A549 (cell line): ENCODE measurements around the gene SPCS3. TPM values are rescaled to one million over a fixed set of nuclear protein-coding genes. Genes with fewer than 3 reads are reported as not detected.
"Not testable (repeated sequence)": the region's sequence is repeated elsewhere in the genome, so short reads cannot be mapped to it uniquely, and the experiment has no call there.

Experiments
- ATAC-seq, 2 experiments: fragments of 200-7000 bp in 1 of 2; fragments of >200 bp in 1 of 2; cut with Nextera tagmentation in 1 of 2; cut with Tn5 transposase in 1 of 2; 3 replicates each; pipeline versions ENCODE4 v1.8.0 to v1.9.1; 2018 to 2020; ENCODE audit warnings: mild to moderate bottlenecking in 1 of 2, moderate library complexity in 1 of 2
- CTCF ChIA-PET: fragments of 300-600 bp; sonication (Branson Sonifier 250); formaldehyde crosslinking; extraction: SDS; loops from one replicate; lab custom pipeline; 2021; ENCODE audit warnings: antibody characterized with exemption, inconsistent platforms; lab: Yijun Ruan, JAX
- POLR2A ChIA-PET: fragments of 350-600 bp; formaldehyde crosslinking; extraction: SDS; loops from one replicate; lab custom pipeline; 2021; ENCODE audit warnings: antibody characterized with exemption, inconsistent platforms; lab: Yijun Ruan, JAX
- DNase-seq, 2 experiments: peaks; one replicate each; pipeline versions ENCODE4 v3.0.0 to v3.0.0-alpha.2; 2011 to 2016; ENCODE audit warnings: low read depth in 1 of 2, low spot score in 1 of 2
- FAIRE-seq: peaks from 2 replicates; lab custom pipeline; 2011; peaks lifted over from hg19 to GRCh38; lab: Jason Lieb, UNC
- H3K27ac ChIP-seq, 2 experiments: fragments of >200 bp; sonication (Bioruptor Twin); formaldehyde crosslinking; 3 replicates each; pipeline ENCODE4 v1.5.1; 2016 to 2017
- H3K4me1 ChIP-seq: fragments of >200 bp; sonication (Bioruptor Twin); formaldehyde crosslinking; 3 replicates; pipeline ENCODE4 v1.6.1; 2016
- H3K4me2 ChIP-seq: fragments of >200 bp; sonication (Bioruptor Twin); formaldehyde crosslinking; 3 replicates; pipeline ENCODE4 v1.6.1; 2016
- H3K4me3 ChIP-seq: fragments of >200 bp; sonication (Bioruptor Twin); formaldehyde crosslinking; 3 replicates; pipeline ENCODE4 v1.5.1; 2016
- H3K9me3 ChIP-seq: fragments of >200 bp; sonication (Bioruptor Twin); formaldehyde crosslinking; 3 replicates; pipeline ENCODE4 v1.6.1; 2016
- CBX2 ChIP-seq: fragments of 200-600 bp; sonication (generic); IDR thresholded peaks from 2 replicates; pipeline ENCODE4 v1.6.1; 2016; ENCODE audit warnings: low read depth, mild to moderate bottlenecking, borderline replicate concordance
- CBX8 ChIP-seq: fragments of 200-600 bp; sonication (generic); IDR thresholded peaks from 2 replicates; pipeline ENCODE4 v1.6.1; 2016
- FOSB ChIP-seq: fragments of 250-450 bp; sonication (Bioruptor Pico); IDR thresholded peaks from 2 replicates; pipeline ENCODE4 v1.5.0; 2020; ENCODE audit warnings: mild to moderate bottlenecking, moderate library complexity
- FOXS1 ChIP-seq: fragments of 250-450 bp; sonication (Bioruptor Pico); IDR thresholded peaks from 2 replicates; pipeline ENCODE4 v1.5.0; 2020; ENCODE audit warnings: mild to moderate bottlenecking, moderate library complexity
- HDAC2 ChIP-seq: fragments of 200-600 bp; sonication (generic); IDR thresholded peaks from 2 replicates; pipeline ENCODE4 v1.6.1; 2016
- HOXA7 ChIP-seq: fragments of 250-450 bp; sonication (Bioruptor Pico); IDR thresholded peaks from 2 replicates; pipeline ENCODE4 v1.5.0; 2020; ENCODE audit warnings: mild to moderate bottlenecking, moderate library complexity
- JUN ChIP-seq, 2 experiments: fragments of >200 bp; sonication (Bioruptor Twin); formaldehyde crosslinking; IDR thresholded peaks; 2 replicates in 1 of 2; 3 replicates in 1 of 2; pipeline ENCODE4 v1.6.1; 2016 to 2017
- MAFK ChIP-seq: fragments of 450-650 bp; IDR thresholded peaks from 2 replicates; pipeline ENCODE4 v1.6.1; 2014; ENCODE audit not compliant: partially characterized antibody
- NFE2L2 ChIP-seq: fragments of 150-350 bp; conservative IDR thresholded peaks from 2 replicates; pipeline ENCODE4 v1.6.1; 2014; ENCODE audit warnings: low read length
- NPAS2 ChIP-seq: fragments of 250-450 bp; sonication (Bioruptor Pico); IDR thresholded peaks from 2 replicates; pipeline ENCODE4 v1.8.0; 2022; ENCODE audit warnings: mild to moderate bottlenecking, moderate library complexity, borderline replicate concordance
- NR3C1 ChIP-seq: fragments of >200 bp; sonication (Bioruptor Twin); formaldehyde crosslinking; IDR thresholded peaks from 3 replicates; pipeline ENCODE4 v1.6.1; 2017
- RAD21 ChIP-seq, 2 experiments: fragments of >200 bp in 1 of 2; sonication (Bioruptor Twin) in 1 of 2; formaldehyde crosslinking in 1 of 2; IDR thresholded peaks in 1 of 2; conservative IDR thresholded peaks in 1 of 2; 2 replicates in 1 of 2; 3 replicates in 1 of 2; pipeline ENCODE4 v1.6.1; 2012 to 2018; ENCODE audit warnings: inconsistent platforms in 1 of 2
- RARB ChIP-seq: fragments of 250-450 bp; sonication (Bioruptor Pico); IDR thresholded peaks from 2 replicates; pipeline ENCODE4 v1.8.0; 2021; ENCODE audit warnings: mild to moderate bottlenecking, moderate library complexity
- RCOR1 ChIP-seq: fragments of 150-350 bp; IDR thresholded peaks from 2 replicates; pipeline ENCODE4 v1.6.1; 2014; ENCODE audit warnings: antibody characterized with exemption, low read length, low read depth
- WGBS: methylation state at CpG from one replicate; pipeline ENCODE4 v1.1.6; 2017; ENCODE audit errors: missing lambda C conversion rate; 5-methylcytosine and 5-hydroxymethylcytosine counted together
- polyA plus RNA-seq, 4 experiments: library from polyadenylated mRNA; depleted of rRNA in 3 of 4; stranded (reverse); fragments of >200 nt; fragmentation: RNase III in 1 of 4; extraction: RNeasy Plus Mini Kit Qiagen cat#74134 plus additional on column Dnase treatment in 1 of 4; gene quantifications; 2 replicates in 3 of 4; 3 replicates in 1 of 4; pipeline ENCODE4 v1.2.3, GENCODE V29; 2011 to 2017
- TF ChIP-seq, protein P1 (sequence below): IDR thresholded peaks from 2 replicates; pipeline ENCODE4 v1.6.1; 2012; ENCODE audit warnings: low read depth, borderline replicate concordance
- TF ChIP-seq, protein P2 (sequence below): fragments of 200-600 bp; sonication (generic); IDR thresholded peaks from 2 replicates; pipeline ENCODE4 v1.6.1; 2016; ENCODE audit warnings: antibody characterized with exemption, mild to moderate bottlenecking, moderate library complexity
- TF ChIP-seq, protein P3 (sequence below): fragments of 150-350 bp; IDR thresholded peaks from 2 replicates; pipeline ENCODE4 v1.6.1; 2014; ENCODE audit warnings: low read depth, mild to moderate bottlenecking, low read length

SPCS3 gene
- polyA plus RNA-seq, 2 of the 4 experiments (the other 2 are of a cell fraction) = 33.2 to 44.5 TPM

DNA sequence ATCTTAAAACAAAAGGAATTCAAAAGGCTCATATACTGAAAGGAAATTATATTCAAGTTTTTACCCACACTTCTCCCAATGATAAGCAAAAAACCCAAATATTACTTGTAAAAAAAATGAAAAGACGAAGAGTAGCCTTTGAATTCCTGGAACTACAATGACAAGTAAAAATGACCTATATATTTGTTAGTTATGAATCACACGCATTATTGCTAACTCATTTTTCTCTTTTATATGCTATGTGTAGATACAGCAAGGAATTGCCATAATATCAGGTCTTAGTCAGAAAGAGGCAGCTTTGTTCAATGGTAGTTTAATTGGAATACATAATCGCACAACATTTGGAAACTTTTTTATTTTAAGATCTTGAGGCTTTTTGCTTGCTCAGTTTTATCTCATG, 28.0 kb upstream of the SPCS3 start:
- no peaks in the 10 kb centered on the region for H3K4me1 ChIP-seq
- WGBS = 87% methylated on average over 3 of the region's 3 CpGs
- H3K9me3 ChIP-seq = no peaks in the 10 kb centered on the region
- ATAC-seq = no peak
- H3K27ac ChIP-seq = no peak overlapping the region
- H3K4me2 ChIP-seq = no peak overlapping the region
- ChIA-PET CTCF (interaction anchor here (1.2 kb wide), 1 partner anchor 14 kb away, joined by 5 read pairs; no protein-coding TSS in a partner anchor), POLR2A (no interaction called here)
- no peak for FAIRE-seq
- no peak for TF ChIP-seq CBX8
- TF ChIP-seq JUN (IDR thresholded peaks at IDR 0.05) = no peak
- no peak for TF ChIP-seq NR3C1
- TF ChIP-seq MAFK = no peak
- H3K4me3 ChIP-seq = no peak overlapping the region
- DNase-seq = no peak

DNA sequence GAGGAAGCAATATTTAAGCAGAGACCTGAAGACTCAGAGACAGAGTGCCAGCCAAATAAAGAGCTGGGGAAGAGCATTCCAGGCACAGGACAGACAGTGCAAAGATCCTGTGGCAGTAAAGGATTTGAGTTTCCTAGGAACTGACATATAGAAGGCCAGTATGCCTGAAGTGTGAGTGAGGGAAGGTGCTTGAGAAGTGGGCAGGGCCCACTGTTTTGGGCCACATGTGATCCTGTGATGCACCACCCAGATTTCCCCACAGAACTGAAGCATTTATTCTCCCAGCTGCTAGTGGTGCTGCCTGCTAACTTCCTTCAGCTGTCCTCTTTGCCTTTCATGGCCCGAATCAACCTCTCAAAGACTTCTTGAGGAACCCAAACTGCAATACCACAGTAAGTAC, 26.8 kb upstream of the SPCS3 start:
- Histone ChIP-seq H3K9me3 (no peaks in the 10 kb centered on the region), H3K27ac (no peak overlapping the region), H3K4me2 (no peak overlapping the region), H3K4me3 (no peak overlapping the region), H3K4me1 (no peaks in the 10 kb centered on the region)
- FAIRE-seq = no peak
- POLR2A ChIA-PET = no interaction called here
- TF ChIP-seq CBX8 (no peak), FOXS1 (no peak), HOXA7 (CRISPR knock-in tag) (no peak), FOSB (no peak), NPAS2 (no peak)
- TF ChIP-seq, protein P1, sequence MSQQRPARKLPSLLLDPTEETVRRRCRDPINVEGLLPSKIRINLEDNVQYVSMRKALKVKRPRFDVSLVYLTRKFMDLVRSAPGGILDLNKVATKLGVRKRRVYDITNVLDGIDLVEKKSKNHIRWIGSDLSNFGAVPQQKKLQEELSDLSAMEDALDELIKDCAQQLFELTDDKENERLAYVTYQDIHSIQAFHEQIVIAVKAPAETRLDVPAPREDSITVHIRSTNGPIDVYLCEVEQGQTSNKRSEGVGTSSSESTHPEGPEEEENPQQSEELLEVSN = no peak
- no peak for DNase-seq
- CTCF ChIA-PET = interaction anchor here (1.1 kb wide), 1 partner anchor 16 kb away, joined by 3 read pairs; no protein-coding TSS in a partner anchor
- 69% methylated on average over 1 of the region's 1 CpG for WGBS
- ATAC-seq = no peak

DNA sequence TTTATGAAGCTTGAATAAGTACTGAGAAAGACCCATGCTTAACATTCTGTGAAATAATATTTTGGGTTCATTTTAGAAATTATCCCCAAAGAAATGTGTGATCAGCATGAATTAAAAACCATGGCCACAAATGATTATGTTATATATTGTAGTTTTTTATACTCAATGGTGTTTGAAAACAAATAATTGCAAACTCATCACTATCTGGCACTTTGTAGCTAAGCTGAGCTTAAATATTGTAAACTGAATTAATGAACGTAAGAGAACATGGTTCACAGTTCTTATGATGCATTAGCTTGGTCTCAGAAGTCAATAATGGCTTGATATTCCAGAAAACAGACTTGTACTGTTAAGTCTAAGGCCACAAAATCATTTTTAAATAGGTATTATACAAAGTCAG, 26.1 kb upstream of the SPCS3 start:
- H3K4me3 ChIP-seq = no peak overlapping the region
- ATAC-seq (no peak), DNase-seq (no peak), FAIRE-seq (no peak)
- no peaks in the 10 kb centered on the region for H3K9me3 ChIP-seq
- ChIA-PET POLR2A (no interaction called here), CTCF (interaction anchor here (1.1 to 1.8 kb wide), 3 partner anchors 8 to 47 kb away, joined by 3 to 7 read pairs (median 5); no protein-coding TSS in a partner anchor)
- no peak overlapping the region for H3K4me2 ChIP-seq
- no peak overlapping the region for H3K27ac ChIP-seq
- H3K4me1 ChIP-seq = no peaks in the 10 kb centered on the region
- TF ChIP-seq MAFK = peak; percentile 85
- TF ChIP-seq, protein P2, sequence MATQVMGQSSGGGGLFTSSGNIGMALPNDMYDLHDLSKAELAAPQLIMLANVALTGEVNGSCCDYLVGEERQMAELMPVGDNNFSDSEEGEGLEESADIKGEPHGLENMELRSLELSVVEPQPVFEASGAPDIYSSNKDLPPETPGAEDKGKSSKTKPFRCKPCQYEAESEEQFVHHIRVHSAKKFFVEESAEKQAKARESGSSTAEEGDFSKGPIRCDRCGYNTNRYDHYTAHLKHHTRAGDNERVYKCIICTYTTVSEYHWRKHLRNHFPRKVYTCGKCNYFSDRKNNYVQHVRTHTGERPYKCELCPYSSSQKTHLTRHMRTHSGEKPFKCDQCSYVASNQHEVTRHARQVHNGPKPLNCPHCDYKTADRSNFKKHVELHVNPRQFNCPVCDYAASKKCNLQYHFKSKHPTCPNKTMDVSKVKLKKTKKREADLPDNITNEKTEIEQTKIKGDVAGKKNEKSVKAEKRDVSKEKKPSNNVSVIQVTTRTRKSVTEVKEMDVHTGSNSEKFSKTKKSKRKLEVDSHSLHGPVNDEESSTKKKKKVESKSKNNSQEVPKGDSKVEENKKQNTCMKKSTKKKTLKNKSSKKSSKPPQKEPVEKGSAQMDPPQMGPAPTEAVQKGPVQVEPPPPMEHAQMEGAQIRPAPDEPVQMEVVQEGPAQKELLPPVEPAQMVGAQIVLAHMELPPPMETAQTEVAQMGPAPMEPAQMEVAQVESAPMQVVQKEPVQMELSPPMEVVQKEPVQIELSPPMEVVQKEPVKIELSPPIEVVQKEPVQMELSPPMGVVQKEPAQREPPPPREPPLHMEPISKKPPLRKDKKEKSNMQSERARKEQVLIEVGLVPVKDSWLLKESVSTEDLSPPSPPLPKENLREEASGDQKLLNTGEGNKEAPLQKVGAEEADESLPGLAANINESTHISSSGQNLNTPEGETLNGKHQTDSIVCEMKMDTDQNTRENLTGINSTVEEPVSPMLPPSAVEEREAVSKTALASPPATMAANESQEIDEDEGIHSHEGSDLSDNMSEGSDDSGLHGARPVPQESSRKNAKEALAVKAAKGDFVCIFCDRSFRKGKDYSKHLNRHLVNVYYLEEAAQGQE = no peak
- TF ChIP-seq, all 56 proteins: peak for 1
- 91% methylated on average over 1 of the region's 1 CpG for WGBS

DNA sequence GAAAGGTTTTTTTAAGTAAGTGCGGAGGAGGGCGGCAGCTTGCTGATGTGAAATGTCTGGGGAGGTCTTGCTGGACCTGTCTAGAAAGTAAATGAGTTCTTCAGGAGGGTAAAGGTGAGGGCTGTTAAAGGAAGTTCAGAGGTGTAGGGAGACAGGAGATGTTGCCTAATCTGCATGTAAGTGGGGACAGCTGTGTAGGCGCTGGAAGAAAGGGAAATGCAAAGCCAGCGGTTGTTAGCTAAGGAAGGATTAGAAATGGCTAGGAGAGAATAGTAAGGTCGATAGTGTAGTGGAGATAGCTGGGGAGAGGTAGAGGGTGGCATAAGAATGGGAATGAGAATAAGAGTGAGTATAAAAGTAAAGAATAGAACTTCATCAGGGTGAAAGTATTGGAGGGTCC, 23.9 kb upstream of the SPCS3 start:
- 70% methylated on average over 5 of the region's 5 CpGs for WGBS
- H3K27ac ChIP-seq, H3K9me3 ChIP-seq, FAIRE-seq, H3K4me3 ChIP-seq, H3K4me2 ChIP-seq, ATAC-seq, DNase-seq, POLR2A ChIA-PET, CTCF ChIA-PET, H3K4me1 ChIP-seq: not testable (repeated sequence)

DNA sequence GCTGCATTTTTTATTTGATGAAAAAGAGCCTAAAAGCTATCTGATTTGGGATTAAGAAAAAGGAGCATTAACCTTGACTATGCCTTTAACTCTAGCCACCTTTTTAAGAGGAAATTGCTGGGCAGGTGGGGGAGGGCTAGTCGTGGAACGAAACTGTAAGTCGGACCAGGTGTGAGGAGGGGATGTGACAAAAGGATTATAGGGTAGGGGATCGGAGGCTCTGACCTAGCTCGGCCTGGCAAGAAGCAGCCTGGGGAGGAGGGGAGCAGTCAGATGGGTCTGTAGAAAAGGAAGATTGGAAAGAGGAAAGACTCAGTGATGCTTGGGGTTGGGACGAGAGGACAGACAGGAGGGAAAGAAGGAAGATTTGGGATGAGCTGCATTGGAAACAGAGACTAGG, 21.1 kb upstream of the SPCS3 start:
- Histone ChIP-seq H3K4me2 (no peak overlapping the region), H3K27ac (no peak overlapping the region), H3K4me1 (peaks cover 15% of the 10 kb centered on the region), H3K4me3 (no peak overlapping the region), H3K9me3 (no peaks in the 10 kb centered on the region)
- DNase-seq = no peak
- WGBS = 88% methylated on average over 6 of the region's 6 CpGs
- ChIA-PET CTCF (no interaction called here), POLR2A (no interaction called here)
- ATAC-seq = no peak
- no peak for FAIRE-seq
- TF ChIP-seq HDAC2 (no peak), RAD21 (conservative IDR thresholded peaks at IDR 0.05 in 1 of 2, IDR thresholded peaks at IDR 0.05 in 1 of 2) (no peak), NFE2L2 (no peak), RARB (CRISPR knock-in tag) (no peak), CBX2 (no peak), RCOR1 (no peak)
- TF ChIP-seq, protein P3, sequence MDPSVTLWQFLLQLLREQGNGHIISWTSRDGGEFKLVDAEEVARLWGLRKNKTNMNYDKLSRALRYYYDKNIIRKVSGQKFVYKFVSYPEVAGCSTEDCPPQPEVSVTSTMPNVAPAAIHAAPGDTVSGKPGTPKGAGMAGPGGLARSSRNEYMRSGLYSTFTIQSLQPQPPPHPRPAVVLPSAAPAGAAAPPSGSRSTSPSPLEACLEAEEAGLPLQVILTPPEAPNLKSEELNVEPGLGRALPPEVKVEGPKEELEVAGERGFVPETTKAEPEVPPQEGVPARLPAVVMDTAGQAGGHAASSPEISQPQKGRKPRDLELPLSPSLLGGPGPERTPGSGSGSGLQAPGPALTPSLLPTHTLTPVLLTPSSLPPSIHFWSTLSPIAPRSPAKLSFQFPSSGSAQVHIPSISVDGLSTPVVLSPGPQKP = no peak
